ENCODE data around the gene ERMARD.

The ERMARD gene

DNA sequence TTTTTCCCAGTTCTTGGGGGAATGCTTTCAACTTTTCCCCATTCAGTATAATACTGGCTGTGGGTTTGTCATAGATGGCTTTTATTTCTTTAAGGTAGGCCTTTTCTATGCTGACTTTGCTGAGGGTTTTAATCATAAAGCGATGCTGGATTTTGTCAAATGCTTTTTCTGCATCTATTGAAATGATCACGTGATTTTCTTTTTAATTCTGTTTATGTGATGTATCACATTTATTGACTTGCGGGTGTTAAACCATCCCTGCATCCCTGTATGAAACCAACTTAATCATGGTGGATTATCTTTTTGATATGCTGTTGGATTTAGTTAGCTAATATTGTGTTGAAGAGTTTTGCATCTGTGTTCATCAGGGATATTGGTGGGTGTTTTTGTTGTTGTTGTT lies 65.6 kb downstream of the ERMARD start:
- no peak for DNase-seq
- Histone ChIP-seq H3K27ac (ENCODE audit: insufficient read depth, low read length, poor library complexity, severe bottlenecking) (no peak overlapping the region), H3K36me3 (ENCODE audit: control insufficient read depth, insufficient read depth, low read length) (no peaks in the 10 kb centered on the region), H3K4me1 (ENCODE audit: control insufficient read depth, insufficient read depth, low read length, poor library complexity, severe bottlenecking) (no peaks in the 10 kb centered on the region), H3K27me3 (replicated peaks; ENCODE audit: control insufficient read depth, insufficient read depth, low read length, poor library complexity, severe bottlenecking) (no peaks in the 10 kb centered on the region), H3K4me3 (ENCODE audit: insufficient read depth, low read depth, low read length, poor library complexity, severe bottlenecking) (no peak overlapping the region), H3K9me3 (ENCODE audit: control insufficient read depth, low read length) (no peaks in the 10 kb centered on the region)

DNA sequence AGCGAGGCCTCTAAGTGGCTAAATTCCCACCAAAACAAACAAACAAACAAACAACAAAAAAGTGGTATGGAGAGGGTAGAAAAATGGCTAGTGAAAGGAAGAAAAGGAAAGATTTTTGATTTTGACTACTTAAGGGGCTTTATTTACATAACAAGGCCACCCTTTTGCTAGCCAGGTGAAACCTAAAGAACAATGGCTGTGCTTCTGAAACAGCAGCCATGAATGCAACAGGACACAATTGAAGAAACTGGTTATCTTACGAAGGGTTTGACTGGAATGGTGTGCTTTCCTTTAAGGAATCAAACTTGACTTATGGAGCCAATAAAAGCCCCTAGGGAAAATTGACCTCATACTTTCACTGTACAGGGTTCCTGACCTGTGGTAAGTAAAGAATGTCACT lies 68.9 kb downstream of the ERMARD start:
- H3K27me3 ChIP-seq (replicated peaks; ENCODE audit: control insufficient read depth, insufficient read depth, low read length, poor library complexity, severe bottlenecking) = no peaks in the 10 kb centered on the region
- H3K36me3 ChIP-seq (ENCODE audit: control insufficient read depth, insufficient read depth, low read length) = no peaks in the 10 kb centered on the region
- no peak for DNase-seq

GRCh38 chr6:169824021-169824420 lies 72.6 kb downstream of the ERMARD start:
- Histone ChIP-seq H3K9me3 (ENCODE audit: control insufficient read depth, low read length) (no peaks in the 10 kb centered on the region), H3K27ac (ENCODE audit: insufficient read depth, low read length, poor library complexity, severe bottlenecking) (no peak overlapping the region), H3K4me1 (ENCODE audit: control insufficient read depth, insufficient read depth, low read length, poor library complexity, severe bottlenecking) (no peaks in the 10 kb centered on the region), H3K36me3 (ENCODE audit: control insufficient read depth, insufficient read depth, low read length) (no peaks in the 10 kb centered on the region), H3K4me3 (ENCODE audit: insufficient read depth, low read depth, low read length, poor library complexity, severe bottlenecking) (no peak overlapping the region), H3K27me3 (replicated peaks; ENCODE audit: control insufficient read depth, insufficient read depth, low read length, poor library complexity, severe bottlenecking) (no peaks in the 10 kb centered on the region)
- no peak for DNase-seq

More for the DNA sequence above, 68.9 kb downstream of the ERMARD start:
- no peaks in the 10 kb centered on the region for H3K9me3 ChIP-seq (ENCODE audit: control insufficient read depth, low read length)
- H3K27ac ChIP-seq (ENCODE audit: insufficient read depth, low read length, poor library complexity, severe bottlenecking) = no peak overlapping the region
- H3K4me1 ChIP-seq (ENCODE audit: control insufficient read depth, insufficient read depth, low read length, poor library complexity, severe bottlenecking) = no peaks in the 10 kb centered on the region
- no peak overlapping the region for H3K4me3 ChIP-seq (ENCODE audit: insufficient read depth, low read depth, low read length, poor library complexity, severe bottlenecking)

DNA sequence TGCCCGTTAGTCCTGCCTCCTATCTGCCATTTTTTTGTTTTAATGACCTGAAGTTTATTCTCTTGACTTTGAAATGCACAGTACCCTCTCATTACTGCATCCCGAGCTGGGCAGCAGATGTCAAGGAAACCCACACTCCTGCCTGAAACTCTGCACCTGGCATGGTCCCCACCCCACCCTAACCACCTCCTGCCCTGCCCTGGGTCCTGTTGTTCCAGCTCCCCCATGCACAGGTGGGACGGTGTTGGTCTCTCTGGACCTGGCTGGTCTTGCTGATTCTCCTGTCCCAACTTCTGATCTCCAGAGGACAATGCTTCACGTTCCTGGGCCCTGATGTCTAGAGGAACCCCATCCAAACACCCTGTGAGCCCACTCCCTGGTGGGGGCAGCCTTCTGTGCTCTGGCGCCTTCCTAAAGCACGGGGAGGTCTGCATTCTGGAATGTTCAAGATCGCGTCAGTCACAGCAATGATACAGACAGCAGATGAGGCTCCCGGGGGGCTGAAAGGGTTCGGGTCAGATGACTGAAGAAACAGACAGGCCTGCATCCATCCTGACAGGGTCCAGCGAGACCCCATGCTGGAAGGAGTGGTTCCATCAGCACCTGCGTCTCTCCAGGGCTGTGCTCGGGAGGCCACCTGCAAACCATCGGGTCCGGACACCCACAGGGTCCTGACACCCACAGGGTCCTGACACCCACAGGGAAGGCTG lies 73.6 kb downstream of the ERMARD start:
- Histone ChIP-seq H3K9me3 (ENCODE audit: control insufficient read depth, low read length) (no peaks in the 10 kb centered on the region), H3K4me1 (ENCODE audit: control insufficient read depth, insufficient read depth, low read length, poor library complexity, severe bottlenecking) (no peaks in the 10 kb centered on the region), H3K36me3 (ENCODE audit: control insufficient read depth, insufficient read depth, low read length) (no peaks in the 10 kb centered on the region), H3K4me3 (ENCODE audit: insufficient read depth, low read depth, low read length, poor library complexity, severe bottlenecking) (no peak overlapping the region), H3K27ac (ENCODE audit: insufficient read depth, low read length, poor library complexity, severe bottlenecking) (no peak overlapping the region), H3K27me3 (replicated peaks; ENCODE audit: control insufficient read depth, insufficient read depth, low read length, poor library complexity, severe bottlenecking) (no peaks in the 10 kb centered on the region)
- DNase-seq = no peak

- no peak overlapping the region for H3K4me3 ChIP-seq (ENCODE audit: insufficient read depth, low read depth, low read length, poor library complexity, severe bottlenecking)
- H3K36me3 ChIP-seq (ENCODE audit: control insufficient read depth, insufficient read depth, low read length) = no peaks in the 10 kb centered on the region
- no peaks in the 10 kb centered on the region for H3K27me3 ChIP-seq (replicated peaks; ENCODE audit: control insufficient read depth, insufficient read depth, low read length, poor library complexity, severe bottlenecking)
- DNase-seq = no peak
- no peaks in the 10 kb centered on the region for H3K4me1 ChIP-seq (ENCODE audit: control insufficient read depth, insufficient read depth, low read length, poor library complexity, severe bottlenecking)
- H3K9me3 ChIP-seq (ENCODE audit: control insufficient read depth, low read length) = no peaks in the 10 kb centered on the region
- H3K27ac ChIP-seq (ENCODE audit: insufficient read depth, low read length, poor library complexity, severe bottlenecking) = no peak overlapping the region
Observed at GRCh38 chr6:169825558-169826225, 74.3 kb downstream of the ERMARD start.

- H3K4me3 ChIP-seq (ENCODE audit: insufficient read depth, low read depth, low read length, poor library complexity, severe bottlenecking) = no peak overlapping the region
- no peaks in the 10 kb centered on the region for H3K36me3 ChIP-seq (ENCODE audit: control insufficient read depth, insufficient read depth, low read length)
- DNase-seq = no peak
- H3K4me1 ChIP-seq (ENCODE audit: control insufficient read depth, insufficient read depth, low read length, poor library complexity, severe bottlenecking) = no peaks in the 10 kb centered on the region
- no peak overlapping the region for H3K27ac ChIP-seq (ENCODE audit: insufficient read depth, low read length, poor library complexity, severe bottlenecking)
- H3K9me3 ChIP-seq (ENCODE audit: control insufficient read depth, low read length) = no peaks in the 10 kb centered on the region
- H3K27me3 ChIP-seq (replicated peaks; ENCODE audit: control insufficient read depth, insufficient read depth, low read length, poor library complexity, severe bottlenecking) = peaks cover 4% of the 10 kb centered on the region
Observed at GRCh38 chr6:169826697-169827096, 75.3 kb downstream of the ERMARD start.

DNA sequence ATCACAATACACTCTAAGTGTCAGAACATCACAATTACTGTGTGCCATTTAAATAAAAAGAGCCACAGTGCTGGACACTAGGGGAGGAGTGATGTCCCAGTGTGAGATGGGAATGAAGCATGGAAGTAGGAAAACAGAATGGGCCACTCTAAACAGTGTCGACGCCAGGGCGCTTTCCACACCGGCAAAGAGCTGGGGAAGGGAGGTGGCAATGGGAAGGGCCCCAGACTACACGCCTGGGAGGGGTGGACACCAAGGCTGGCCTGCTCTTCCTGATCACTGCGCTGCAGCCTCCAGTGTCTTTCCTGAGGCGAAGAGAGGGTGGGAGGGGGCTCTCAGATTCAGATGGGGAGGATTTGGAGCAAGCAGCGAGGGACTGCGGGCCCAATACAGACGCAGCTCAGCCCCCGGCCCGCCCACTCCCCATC lies 75.9 kb downstream of the ERMARD start:
- H3K4me1 ChIP-seq (ENCODE audit: control insufficient read depth, insufficient read depth, low read length, poor library complexity, severe bottlenecking) = no peaks in the 10 kb centered on the region
- no peak for DNase-seq
- peaks cover 9% of the 10 kb centered on the region for H3K27me3 ChIP-seq (replicated peaks; ENCODE audit: control insufficient read depth, insufficient read depth, low read length, poor library complexity, severe bottlenecking)

DNA sequence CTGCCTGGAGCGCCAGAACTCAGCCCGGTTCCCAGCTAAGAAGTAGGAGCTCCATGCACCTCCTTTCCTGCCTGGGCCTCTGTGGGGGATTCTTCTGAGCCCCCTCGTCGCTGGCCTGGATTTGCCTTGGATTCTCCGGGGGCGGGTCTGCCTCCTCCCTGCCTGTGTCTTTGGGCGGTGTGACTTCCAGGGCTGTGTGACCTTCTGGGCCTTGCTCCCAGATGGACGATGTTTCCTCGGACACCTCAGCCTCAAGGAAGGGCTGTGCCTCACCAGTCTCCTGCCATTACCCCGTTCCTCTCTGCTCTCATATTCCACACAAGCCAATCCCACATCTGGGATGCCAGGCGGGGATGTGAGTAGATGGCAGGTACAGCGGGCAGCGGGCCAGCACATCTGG lies 76.8 kb downstream of the ERMARD start:
- Histone ChIP-seq H3K27ac (ENCODE audit: insufficient read depth, low read length, poor library complexity, severe bottlenecking) (no peak overlapping the region), H3K9me3 (ENCODE audit: control insufficient read depth, low read length) (no peaks in the 10 kb centered on the region), H3K36me3 (ENCODE audit: control insufficient read depth, insufficient read depth, low read length) (no peaks in the 10 kb centered on the region), H3K4me1 (ENCODE audit: control insufficient read depth, insufficient read depth, low read length, poor library complexity, severe bottlenecking) (no peaks in the 10 kb centered on the region), H3K4me3 (ENCODE audit: insufficient read depth, low read depth, low read length, poor library complexity, severe bottlenecking) (no peak overlapping the region), H3K27me3 (replicated peaks; ENCODE audit: control insufficient read depth, insufficient read depth, low read length, poor library complexity, severe bottlenecking) (peaks cover 9% of the 10 kb centered on the region)
- no peak for DNase-seq

More for the DNA sequence above, 75.9 kb downstream of the ERMARD start:
- Histone ChIP-seq H3K4me3 (ENCODE audit: insufficient read depth, low read depth, low read length, poor library complexity, severe bottlenecking) (no peak overlapping the region), H3K27ac (ENCODE audit: insufficient read depth, low read length, poor library complexity, severe bottlenecking) (no peak overlapping the region), H3K36me3 (ENCODE audit: control insufficient read depth, insufficient read depth, low read length) (no peaks in the 10 kb centered on the region), H3K9me3 (ENCODE audit: control insufficient read depth, low read length) (no peaks in the 10 kb centered on the region)

DNA sequence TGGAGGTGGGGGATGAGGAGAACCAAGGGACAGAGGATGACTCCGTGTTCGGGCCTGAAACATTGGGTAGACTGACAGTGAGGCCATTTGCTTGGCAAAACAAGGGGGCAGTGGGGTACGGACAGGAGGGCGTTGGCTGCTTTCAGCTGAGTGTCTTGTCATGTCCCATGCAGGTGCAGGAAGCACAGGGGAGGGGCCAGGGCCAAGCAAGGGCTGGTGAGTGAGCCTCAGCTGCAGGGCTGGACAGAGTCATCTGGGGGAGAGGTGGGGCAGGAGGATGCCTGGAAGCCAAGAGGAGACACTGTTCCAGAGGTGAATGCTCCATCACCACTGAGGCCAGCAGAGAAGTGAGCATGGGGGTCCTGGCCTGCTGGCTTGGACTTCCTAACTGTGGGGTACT lies 78.4 kb downstream of the ERMARD start:
- no peaks in the 10 kb centered on the region for H3K36me3 ChIP-seq (ENCODE audit: control insufficient read depth, insufficient read depth, low read length)
- peaks cover 9% of the 10 kb centered on the region for H3K27me3 ChIP-seq (replicated peaks; ENCODE audit: control insufficient read depth, insufficient read depth, low read length, poor library complexity, severe bottlenecking)
- DNase-seq = no peak
- no peak overlapping the region for H3K27ac ChIP-seq (ENCODE audit: insufficient read depth, low read length, poor library complexity, severe bottlenecking)
- H3K4me1 ChIP-seq (ENCODE audit: control insufficient read depth, insufficient read depth, low read length, poor library complexity, severe bottlenecking) = no peaks in the 10 kb centered on the region
- H3K4me3 ChIP-seq (ENCODE audit: insufficient read depth, low read depth, low read length, poor library complexity, severe bottlenecking) = no peak overlapping the region
- no peaks in the 10 kb centered on the region for H3K9me3 ChIP-seq (ENCODE audit: control insufficient read depth, low read length)

- no peak overlapping the region for H3K27ac ChIP-seq (ENCODE audit: insufficient read depth, low read length, poor library complexity, severe bottlenecking)
- H3K4me1 ChIP-seq (ENCODE audit: control insufficient read depth, insufficient read depth, low read length, poor library complexity, severe bottlenecking) = no peaks in the 10 kb centered on the region
- H3K9me3 ChIP-seq (ENCODE audit: control insufficient read depth, low read length) = no peaks in the 10 kb centered on the region
- peaks cover 9% of the 10 kb centered on the region for H3K27me3 ChIP-seq (replicated peaks; ENCODE audit: control insufficient read depth, insufficient read depth, low read length, poor library complexity, severe bottlenecking)
- H3K36me3 ChIP-seq (ENCODE audit: control insufficient read depth, insufficient read depth, low read length) = no peaks in the 10 kb centered on the region
- DNase-seq = no peak
- no peak overlapping the region for H3K4me3 ChIP-seq (ENCODE audit: insufficient read depth, low read depth, low read length, poor library complexity, severe bottlenecking)
Observed at GRCh38 chr6:169830876-169831275, 79.5 kb downstream of the ERMARD start.
